ENCODE results near the gene DPF3.

GRCh38 chr14:72844524-72844923, 49.4 kb downstream of the DPF3 start:
- TF ChIP-seq NFRKB (IDR thresholded peaks at IDR 0.05) (no peak), LEF1 (IDR thresholded peaks at IDR 0.05; ENCODE audit: borderline replicate concordance) (no peak), BHLHE40 (IDR thresholded peaks at IDR 0.05; ENCODE audit: borderline replicate concordance) (no peak), HDGF (IDR thresholded peaks at IDR 0.05; ENCODE audit: borderline replicate concordance) (no peak), FOXM1 (IDR thresholded peaks at IDR 0.05; ENCODE audit: borderline replicate concordance) (no peak), L3MBTL2 (conservative IDR thresholded peaks at IDR 0.05) (no peak), PKNOX1 (IDR thresholded peaks at IDR 0.05) (no peak), SP1 (IDR thresholded peaks at IDR 0.05) (no peak), ELF4 (IDR thresholded peaks at IDR 0.05) (no peak), SUZ12 (IDR thresholded peaks at IDR 0.05) (no peak), ZNF384 (IDR thresholded peaks at IDR 0.05) (no peak)

Measured in HEK293T (cell line).